Non-pigmented ciliary epithelial cell (primary cell): ENCODE results near the gene TRMT2B.
"Not testable (repeated sequence)": the region's sequence is repeated elsewhere in the genome, so short reads cannot be mapped to it uniquely, and the experiment has no call there.

ENCODE experiments used
- DNase-seq: peaks from one replicate; pipeline ENCODE4 v3.0.0-alpha.2; 2010; ENCODE audit warnings: low read depth

Gene TRMT2B

DNA sequence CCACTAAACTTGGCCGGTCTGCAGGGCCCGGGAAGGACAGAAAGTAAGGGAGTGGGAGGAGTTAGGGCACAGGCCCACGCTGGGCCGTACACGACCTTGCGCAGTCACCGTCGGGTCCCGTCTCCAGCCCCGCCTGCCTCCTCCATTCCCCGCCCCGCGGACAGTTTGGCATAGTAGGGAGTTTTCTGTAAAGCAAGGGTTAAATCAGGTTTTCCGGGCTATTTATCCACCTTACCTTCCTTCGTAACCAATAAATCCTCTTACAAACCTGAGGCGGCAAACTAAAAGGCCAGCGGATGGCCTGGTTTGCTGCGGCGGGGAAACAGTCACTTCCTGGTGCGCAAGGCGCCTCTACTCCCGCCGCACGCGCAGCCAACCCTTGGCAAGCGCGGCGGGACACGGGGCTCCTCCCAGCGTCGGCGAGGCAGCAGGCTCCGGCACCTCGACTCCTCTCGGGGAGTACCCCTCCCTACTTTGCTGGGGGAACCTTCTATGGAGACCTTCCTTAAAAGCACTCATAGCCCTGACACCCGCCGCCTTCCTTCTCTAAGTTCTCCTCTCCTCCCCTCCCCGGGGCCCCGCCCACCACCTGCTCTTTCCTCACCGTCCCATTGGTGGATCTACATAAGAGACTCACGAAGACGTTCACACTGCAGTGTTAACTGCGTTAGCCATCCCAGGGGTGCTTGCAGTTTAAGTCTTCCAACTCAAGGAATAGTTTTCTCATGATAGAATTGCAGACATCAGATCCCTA, at the start of gene TRMT2B:
Gene TRMT2B (minus strand): TSS at position 563 of the 754 bp plus-strand sequence. CDS start 9,822 bp downstream, outside the sequence.
- DNase-seq, result peak; percentile 24

GRCh38 chrX:101097546-101098453, 45.9 kb upstream of the TRMT2B start, which contains the start of gene CENPI:
CENPI (plus strand) TSS chrX:101098204; CDS start chrX:101101071, 2,867 bp downstream.
- peak; percentile 66 for DNase-seq

DNA sequence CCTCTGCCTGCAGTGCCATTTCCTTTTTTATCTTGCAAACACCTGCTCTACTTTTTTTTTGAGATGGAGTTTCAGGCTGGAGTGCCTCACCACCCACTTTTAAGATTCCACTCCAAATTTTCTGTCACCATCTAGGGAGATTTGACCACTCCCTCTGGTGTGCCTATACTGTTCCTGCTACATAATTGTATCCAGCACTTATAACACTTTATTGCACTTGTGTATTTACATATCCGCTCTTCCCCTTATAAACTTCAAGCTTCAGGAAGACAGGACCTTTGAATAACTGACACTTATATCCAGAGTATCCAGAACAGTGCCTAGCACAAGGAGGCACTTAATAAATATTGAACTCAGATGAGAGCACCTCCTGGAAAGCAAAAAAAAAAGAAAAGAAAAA, 39.9 kb upstream of the TRMT2B start:
- DNase-seq, result no peak

- DNase-seq, result no peak
Observed at GRCh38 chrX:101081231-101081630, 29.3 kb upstream of the TRMT2B start.

GRCh38 chrX:101080326-101081124, 28.6 kb upstream of the TRMT2B start:
- DNase-seq, result no peak

DNA sequence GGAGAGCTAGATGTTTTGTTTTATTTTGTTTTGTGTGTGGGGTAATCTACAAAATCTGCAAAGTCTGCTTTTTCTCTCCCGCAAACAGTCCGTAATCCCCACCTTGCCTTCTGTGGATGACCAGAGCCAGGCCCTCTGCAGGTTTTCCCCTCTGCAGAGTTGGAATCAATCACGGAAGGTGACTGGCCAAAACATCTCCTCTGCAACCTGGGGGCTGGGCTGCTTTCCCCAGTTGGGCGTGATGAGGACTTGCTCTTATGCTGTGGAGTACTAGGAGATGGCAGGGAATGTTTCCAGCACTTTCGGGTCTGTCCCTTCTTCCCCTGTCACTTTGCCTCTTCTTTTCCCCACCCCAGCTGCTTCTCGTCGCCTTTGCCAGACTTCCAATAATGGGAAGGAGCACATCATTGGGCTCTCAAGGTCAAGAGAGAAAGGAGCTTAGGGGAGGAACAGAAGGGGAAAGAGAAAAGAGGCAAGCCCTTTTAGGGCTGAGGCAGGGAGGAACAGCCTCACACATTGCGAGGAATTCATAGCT, 27.9 kb upstream of the TRMT2B start:
- DNase-seq, result no peak

GRCh38 chrX:101078716-101079598, 27.0 kb upstream of the TRMT2B start, which contains the start of gene TMEM35A:
TMEM35A (plus strand) TSS chrX:101078879; CDS start chrX:101079003, 124 bp downstream.
- DNase-seq, result no peak

DNA sequence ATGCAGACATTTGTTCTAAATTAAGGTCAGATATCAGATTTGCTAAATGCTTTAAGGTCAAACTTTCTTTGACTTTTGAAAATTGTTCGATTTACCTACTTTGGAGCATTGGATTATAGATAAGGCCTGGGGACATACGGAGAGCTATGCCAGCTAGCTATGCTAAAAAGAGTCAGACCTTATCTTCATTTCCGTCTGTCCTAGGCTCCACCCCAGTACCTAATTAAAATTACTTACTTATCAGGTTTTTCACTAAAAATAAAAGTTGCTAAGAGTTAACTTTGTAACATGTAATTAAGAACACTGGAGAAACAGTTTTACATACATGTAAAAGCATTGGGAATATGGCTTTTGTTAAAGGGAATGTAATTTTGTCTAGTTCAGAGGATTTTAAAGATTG, 19.7 kb upstream of the TRMT2B start:
- no peak for DNase-seq

GRCh38 chrX:101062176-101062575, 10.3 kb upstream of the TRMT2B start:
- no peak for DNase-seq

- DNase-seq, result peak; percentile 32
Observed at GRCh38 chrX:101057093-101057714, 5.3 kb upstream of the TRMT2B start.

DNA sequence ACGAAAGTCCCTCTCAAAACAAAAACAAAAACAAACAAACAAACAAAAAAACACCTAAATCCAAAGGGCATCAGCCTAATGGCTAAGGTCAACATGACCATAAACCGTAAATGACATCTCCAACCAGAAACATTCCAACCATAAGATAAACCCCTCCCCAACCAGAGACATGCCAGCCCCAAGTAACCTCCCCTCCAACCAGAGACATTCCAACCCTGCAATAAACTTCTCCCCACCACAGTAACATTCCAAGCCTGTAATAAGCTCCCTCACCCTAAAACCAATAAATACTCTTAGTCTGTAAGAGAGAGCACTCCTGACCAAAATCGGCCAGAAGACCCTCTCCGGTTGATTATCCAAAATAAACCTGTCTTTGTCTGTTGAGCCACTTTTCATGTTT, 4.6 kb upstream of the TRMT2B start:
- not testable (repeated sequence) for DNase-seq

DNA sequence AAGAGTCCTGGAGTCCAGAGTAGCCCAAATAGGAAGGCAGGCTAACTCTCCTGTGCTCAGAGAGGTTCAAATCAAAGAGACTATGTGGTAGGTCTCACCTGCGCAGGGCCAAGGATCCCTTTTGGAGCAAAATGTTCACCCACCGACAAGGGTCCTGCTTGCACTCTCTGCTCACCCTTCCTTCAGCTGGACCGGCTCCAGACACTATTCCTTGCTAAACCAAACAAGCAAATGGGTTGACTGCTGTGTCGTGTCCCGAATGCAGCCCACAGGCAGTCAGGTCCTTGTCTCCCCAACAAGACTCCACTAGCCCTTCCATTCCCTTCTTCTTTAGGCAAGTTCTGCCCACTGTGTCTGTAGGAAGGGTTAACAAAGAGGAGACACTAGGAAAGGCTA, 760 bp downstream of the TRMT2B start:
- DNase-seq, result no peak

GRCh38 chrX:101040197-101040596, 11.7 kb downstream of the TRMT2B start:
- no peak for DNase-seq

DNA sequence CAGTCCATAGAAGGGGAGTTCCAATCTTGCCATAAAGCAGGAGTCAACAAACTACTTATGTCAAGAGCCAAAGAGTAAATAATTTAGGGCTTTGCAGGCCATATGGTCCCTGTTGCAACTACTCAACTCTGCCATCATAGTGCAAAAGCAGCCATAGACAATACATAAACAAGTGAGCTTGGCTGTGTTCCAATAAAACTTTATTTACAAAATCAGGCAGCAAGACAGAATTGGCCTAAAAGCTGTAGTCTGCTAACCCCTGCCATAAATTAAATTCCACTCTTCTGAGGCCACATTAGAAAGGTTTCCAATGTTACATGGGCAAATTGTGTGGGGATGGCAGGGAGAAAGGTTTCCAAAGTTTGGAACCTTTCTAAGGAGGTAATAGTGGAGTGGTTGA, 14.7 kb downstream of the TRMT2B start:
- no peak for DNase-seq

GRCh38 chrX:101029665-101030064, 22.2 kb downstream of the TRMT2B start:
- no peak for DNase-seq

- DNase-seq, result no peak
Observed at GRCh38 chrX:101028562-101028961, 23.3 kb downstream of the TRMT2B start.

DNA sequence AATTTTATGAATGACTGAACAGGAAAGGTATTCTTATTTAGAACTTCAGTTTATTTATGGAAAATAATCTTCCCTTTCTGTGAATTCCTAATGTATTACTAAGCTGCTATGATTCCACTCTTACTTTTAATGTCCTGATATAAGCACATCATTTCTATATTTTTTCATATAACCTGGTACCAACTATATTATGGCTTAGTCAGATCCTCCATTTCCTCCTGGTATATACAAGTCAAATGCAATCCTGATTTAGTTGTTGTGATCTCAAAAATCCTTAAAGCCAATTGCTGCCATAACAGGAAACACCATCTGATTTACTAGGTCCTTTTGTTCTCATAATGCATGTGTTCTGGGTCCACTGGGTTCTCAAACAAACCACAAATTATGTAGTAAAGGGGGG, 26.8 kb downstream of the TRMT2B start:
- no peak for DNase-seq

DNA sequence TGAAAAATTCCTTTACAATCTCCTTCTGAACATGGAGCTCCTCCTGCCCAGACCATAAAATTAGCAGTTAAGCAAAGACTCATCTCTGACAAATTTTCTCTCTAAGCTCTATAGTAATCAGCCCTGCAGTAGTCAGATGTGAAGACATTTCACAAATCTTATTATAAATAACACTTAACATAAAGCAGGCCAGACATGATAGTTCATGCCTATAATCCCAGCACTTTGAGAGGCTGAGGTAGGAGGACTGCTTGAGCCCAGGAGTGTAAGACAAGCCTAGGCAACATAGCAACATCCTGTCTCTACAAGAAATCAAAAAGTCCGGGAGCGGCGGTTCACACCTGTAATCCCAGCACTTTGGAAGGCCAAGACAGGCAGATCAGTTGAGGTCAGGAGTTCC, 29.9 kb downstream of the TRMT2B start:
- no peak for DNase-seq

DNA sequence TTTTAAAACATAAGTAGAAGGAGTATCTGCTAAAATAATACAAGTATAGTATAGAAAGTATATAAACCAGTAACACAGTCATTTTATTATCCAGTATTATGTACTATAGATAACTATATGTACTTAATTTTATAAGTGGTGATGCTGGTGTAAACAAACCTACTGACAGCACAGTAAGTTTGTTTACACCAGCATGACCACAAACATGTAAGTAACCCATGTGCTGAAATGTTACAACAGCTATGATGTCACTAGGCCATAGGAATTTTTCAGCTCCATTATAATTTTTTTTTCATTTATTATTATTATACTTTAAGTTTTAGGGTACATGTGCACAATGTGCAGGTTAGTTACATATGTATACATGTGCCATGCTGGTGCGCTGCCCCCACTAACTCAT, 39.9 kb downstream of the TRMT2B start:
- not testable (repeated sequence) for DNase-seq

DNA sequence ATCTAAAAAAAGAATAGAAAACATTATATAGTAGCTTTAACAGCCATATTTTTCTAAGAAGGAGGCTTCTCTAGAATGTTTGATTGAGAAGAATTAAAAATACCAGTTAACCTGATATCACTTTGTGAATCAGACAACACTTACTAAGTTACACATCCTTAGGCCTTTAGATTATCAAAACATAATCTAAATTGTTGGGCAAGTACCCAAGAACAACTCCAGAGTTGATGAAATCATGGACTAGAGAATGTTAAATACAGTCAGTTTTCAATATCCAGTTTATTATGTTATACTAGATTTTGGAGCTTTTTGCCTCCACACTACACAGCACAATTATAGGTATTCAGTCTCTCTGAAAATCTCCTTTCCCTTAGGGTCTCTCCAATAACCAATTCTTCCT, 42.8 kb downstream of the TRMT2B start:
- DNase-seq, result no peak
